GM12878 (cell line): Measurements from ENCODE around the gene DDX27. TPM values are rescaled to one million over a fixed set of nuclear protein-coding genes. Genes with fewer than 3 reads are reported as not detected.

Experiments
- ATF3 ChIP-seq: IDR thresholded peaks from 2 replicates; pipeline ENCODE4 v1.6.1; 2011; ENCODE audit warnings: low read depth, mild to moderate bottlenecking, low read length, moderate library complexity, borderline replicate concordance; ENCODE audit errors: extremely low read depth
- ATF7 ChIP-seq: fragments of 450-650 bp; IDR thresholded peaks from 2 replicates; pipeline ENCODE4 v1.6.1; 2016; ENCODE audit warnings: low read depth, mild to moderate bottlenecking
- CBX5 ChIP-seq: sonication (generic); IDR thresholded peaks from 2 replicates; pipeline ENCODE4 v1.6.1; 2016; ENCODE audit warnings: low read depth, moderate library complexity, mild to moderate bottlenecking, inconsistent platforms
- E4F1 ChIP-seq: fragments of 450-650 bp; IDR thresholded peaks from 2 replicates; pipeline ENCODE4 v1.6.1; 2018; ENCODE audit warnings: borderline replicate concordance, mild to moderate bottlenecking; ENCODE audit not compliant: partially characterized antibody
- HSF1 ChIP-seq: fragments of 150-350 bp; IDR thresholded peaks from 2 replicates; pipeline ENCODE4 v1.6.1; 2014; ENCODE audit warnings: mild to moderate bottlenecking, low read depth, low read length
- IRF3 ChIP-seq: fragments of 450-650 bp; IDR thresholded peaks from 2 replicates; pipeline ENCODE4 v1.6.1; 2014; ENCODE audit warnings: mild to moderate bottlenecking
- NBN ChIP-seq: fragments of 450-650 bp; IDR thresholded peaks from 2 replicates; pipeline ENCODE4 v1.6.1; 2016
- NFYB ChIP-seq: IDR thresholded peaks from 2 replicates; pipeline ENCODE4 v1.6.1; 2011; ENCODE audit warnings: low read depth, mild to moderate bottlenecking, low read length, improper control_type of control experiment, moderate library complexity; ENCODE audit not compliant: insufficient read depth
- NR2F1 ChIP-seq: fragments of 450-650 bp; conservative IDR thresholded peaks from 2 replicates; pipeline ENCODE4 v1.6.1; 2017; ENCODE audit warnings: mild to moderate bottlenecking
- PBX3 ChIP-seq: IDR thresholded peaks from 2 replicates; pipeline ENCODE4 v1.6.1; 2011; ENCODE audit warnings: mild to moderate bottlenecking, low read depth, low read length, moderate library complexity; ENCODE audit not compliant: insufficient replicate concordance
- RCOR1 ChIP-seq: conservative IDR thresholded peaks from 2 replicates; pipeline ENCODE4 v1.6.1; 2012; ENCODE audit warnings: low read depth, low read length, improper control_type of control experiment
- RELA ChIP-seq: fragments of 450-650 bp; IDR thresholded peaks from 2 replicates; pipeline ENCODE4 v1.8.0; 2014; ENCODE audit warnings: borderline replicate concordance; ENCODE audit not compliant: partially characterized antibody
- SKIL ChIP-seq: fragments of 450-650 bp; IDR thresholded peaks from 2 replicates; pipeline ENCODE4 v1.6.1; 2017; ENCODE audit warnings: mild to moderate bottlenecking, low read depth, inconsistent platforms; ENCODE audit not compliant: poor library complexity, severe bottlenecking
- SMAD1 ChIP-seq: fragments of 450-650 bp; IDR thresholded peaks from 2 replicates; pipeline ENCODE4 v1.6.1; 2018; ENCODE audit warnings: mild to moderate bottlenecking, low read depth; ENCODE audit not compliant: partially characterized antibody
- ZNF274 ChIP-seq: IDR thresholded peaks from one replicate; pipeline ENCODE4 v1.8.0; 2011; ENCODE audit not compliant: insufficient read length, insufficient read depth
- polyA plus RNA-seq, 11 experiments: library from polyadenylated mRNA; depleted of rRNA in 4 of 11; unstranded in 6 of 11; stranded (reverse) in 5 of 11; fragments of >200 nt; fragmentation: Nextera tagmentation in 4 of 11; fragmentation: Illumina TruSeq in 1 of 11; extraction: Ambion mirVana in 4 of 11; extraction: Trizol in 1 of 11; gene quantifications; 1 replicate in 1 of 11; 2 replicates in 10 of 11; pipeline versions ENCODE4 v1.2.1 to v1.2.3, GENCODE V29; 2011 to 2016; ENCODE audit warnings: inconsistent platforms in 2 of 11, missing spikeins in 2 of 11, low read depth in 1 of 11
- total RNA-seq, 4 experiments: library from RNA; depleted of rRNA in 3 of 4; stranded (reverse); fragments of >200 nt in 3 of 4; fragmentation: Illumina TruSeq in 1 of 4; extraction: Trizol in 1 of 4; gene quantifications; 2 replicates each; pipeline versions ENCODE4 v1.2.1 to v1.2.3, GENCODE V29; 2013 to 2021
- TF ChIP-seq, protein P1 (sequence below): fragments of 450-650 bp; IDR thresholded peaks from 2 replicates; pipeline ENCODE4 v1.6.1; 2017; ENCODE audit warnings: low read depth, mild to moderate bottlenecking, moderate library complexity

Gene DDX27
- total and polyA plus RNA-seq, 10 of the 15 experiments (the other 5 are each of a cell fraction or from before 2014, with no cell fraction given), result 19.8 to 78.8 (median 54.9) TPM

DNA sequence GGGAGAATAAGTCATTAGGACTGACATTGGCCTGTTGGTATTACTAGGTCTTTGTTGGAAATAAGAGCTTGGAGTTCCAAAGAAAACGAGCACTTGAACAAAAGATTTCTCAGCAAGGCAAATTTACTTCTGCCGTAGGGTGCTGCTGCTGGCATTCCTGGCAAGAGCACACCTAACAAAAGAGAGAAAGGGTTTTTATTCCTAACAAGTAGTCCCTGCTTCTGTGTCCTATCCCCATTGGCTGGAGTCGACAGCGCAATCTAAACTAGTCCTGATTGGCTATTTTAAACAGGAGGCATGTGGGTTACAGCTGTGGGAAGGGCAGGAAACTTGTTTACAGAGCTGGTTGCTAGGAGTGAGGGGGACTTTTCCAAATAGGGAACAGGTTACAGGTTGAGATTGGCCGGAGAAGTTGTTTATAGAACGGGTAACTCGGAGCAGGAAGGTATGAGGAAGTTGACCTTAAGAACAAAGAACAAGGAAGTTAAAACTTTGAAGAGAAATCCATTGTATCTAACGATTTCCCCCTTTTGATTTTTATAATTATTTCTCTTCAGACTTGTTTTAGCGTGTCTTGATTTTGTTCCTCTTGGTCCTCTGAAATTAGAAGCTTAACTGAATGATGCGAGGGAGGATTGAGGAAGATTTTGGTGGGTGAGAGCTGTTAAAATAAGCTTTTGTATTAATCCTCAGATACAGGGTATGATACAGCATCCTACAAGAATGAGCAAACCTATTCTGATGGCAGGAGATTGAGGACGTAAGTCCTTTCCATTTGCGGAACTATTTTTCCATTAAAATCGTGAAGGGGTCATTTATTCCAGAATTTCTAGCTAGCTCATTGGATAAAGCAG lies 62.1 kb downstream of the DDX27 start (continued):
- TF ChIP-seq HSF1, result no peak
- TF ChIP-seq SKIL, result peak; percentile 73
- no peak for TF ChIP-seq ATF3
- TF ChIP-seq NFYB, result peak; percentile 76; the same call in 1 of the 2 replicates
- TF ChIP-seq E4F1, result no peak
- TF ChIP-seq IRF3, result no peak
- TF ChIP-seq SMAD1, result no peak
- no peak for TF ChIP-seq NBN
- peak; percentile 90; the same call in 1 of the 2 replicates for TF ChIP-seq CBX5
- TF ChIP-seq, protein P1, sequence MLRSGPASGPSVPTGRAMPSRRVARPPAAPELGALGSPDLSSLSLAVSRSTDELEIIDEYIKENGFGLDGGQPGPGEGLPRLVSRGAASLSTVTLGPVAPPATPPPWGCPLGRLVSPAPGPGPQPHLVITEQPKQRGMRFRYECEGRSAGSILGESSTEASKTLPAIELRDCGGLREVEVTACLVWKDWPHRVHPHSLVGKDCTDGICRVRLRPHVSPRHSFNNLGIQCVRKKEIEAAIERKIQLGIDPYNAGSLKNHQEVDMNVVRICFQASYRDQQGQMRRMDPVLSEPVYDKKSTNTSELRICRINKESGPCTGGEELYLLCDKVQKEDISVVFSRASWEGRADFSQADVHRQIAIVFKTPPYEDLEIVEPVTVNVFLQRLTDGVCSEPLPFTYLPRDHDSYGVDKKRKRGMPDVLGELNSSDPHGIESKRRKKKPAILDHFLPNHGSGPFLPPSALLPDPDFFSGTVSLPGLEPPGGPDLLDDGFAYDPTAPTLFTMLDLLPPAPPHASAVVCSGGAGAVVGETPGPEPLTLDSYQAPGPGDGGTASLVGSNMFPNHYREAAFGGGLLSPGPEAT, result peak; percentile 81
- no peak for TF ChIP-seq PBX3
- no peak for TF ChIP-seq ZNF274
- no peak for TF ChIP-seq NR2F1
- no peak for TF ChIP-seq RCOR1
- TF ChIP-seq RELA, result no peak
- no peak for TF ChIP-seq ATF7
